ENCODE results near the gene ZNG1A. TPM values are rescaled to one million over a fixed set of nuclear protein-coding genes. Genes with fewer than 3 reads are reported as not detected.
"Not testable (repeated sequence)": the region's sequence is repeated elsewhere in the genome, so short reads cannot be mapped to it uniquely, and the experiment has no call there.

The ZNG1A gene
- total and polyA plus RNA-seq, 9 of the 15 experiments (the other 6 are each of a cell fraction or from before 2014, with no cell fraction given) = 20.7 to 90.6 (median 41.7) TPM

DNA sequence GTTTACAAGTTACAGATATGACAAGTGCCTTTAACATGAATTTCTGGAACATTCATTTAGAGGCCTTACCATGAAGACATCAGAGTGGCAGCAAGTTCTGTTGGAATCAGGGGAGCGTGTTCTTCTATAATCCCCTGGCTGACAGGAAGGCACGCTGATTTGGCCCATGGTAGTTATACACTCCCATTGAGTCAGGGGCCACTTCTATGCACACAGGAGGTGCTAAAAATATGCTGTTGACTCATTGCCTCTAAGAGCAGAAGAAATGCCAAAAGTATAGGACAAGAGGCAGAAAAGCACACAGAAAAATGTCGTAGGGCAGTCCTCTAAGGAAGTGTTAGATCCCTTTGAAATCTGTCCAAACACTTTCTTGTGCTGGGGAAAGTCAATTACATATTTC, 100.5 kb downstream of the ZNG1A start:
- CTCF ChIA-PET (ENCODE audit: low intra/inter-chr PET ratio); DNase-seq (ENCODE audit: extremely low read depth in 1 of 4, low spot score in 3 of 4); H2AFZ ChIP-seq (ENCODE audit: low read depth, low read length); H3K27ac ChIP-seq (ENCODE audit: extremely low read depth, low read depth, low read length); H3K27me3 ChIP-seq (ENCODE audit: control insufficient read depth in 2 of 2, insufficient read depth in 2 of 2, low read length in 2 of 2); H3K79me2 ChIP-seq (ENCODE audit: control insufficient read depth, insufficient read depth, low read length); H3K9me1 ChIP-seq (ENCODE audit: control insufficient read depth, insufficient read depth, low read length); FAIRE-seq; intact Hi-C loops (cut with micrococcal nuclease); ATAC-seq; H3K4me1 ChIP-seq (replicated peaks in 1 of 2; ENCODE audit: control insufficient read depth in 2 of 2, insufficient read depth in 2 of 2, low read length in 2 of 2); H3K4me3 ChIP-seq; H3K36me3 ChIP-seq (ENCODE audit: control insufficient read depth, insufficient read depth, low read length); H3K4me2 ChIP-seq (ENCODE audit: insufficient read depth, low read length); in situ Hi-C loops (cut with MboI); H3K9ac ChIP-seq (ENCODE audit: insufficient read depth in 1 of 2, low read depth in 2 of 2, low read length in 2 of 2); H3K9me3 ChIP-seq (replicated peaks; ENCODE audit: control insufficient read depth, insufficient read depth, low read depth, low read length); H4K20me1 ChIP-seq (replicated peaks; ENCODE audit: control insufficient read depth, insufficient read depth, low read length); POLR2A ChIA-PET; BruUV-seq (replicated peaks): not testable (repeated sequence)
- 33% methylated on average over 3 of the region's 3 CpGs for whole genome bisulfite sequencing (ENCODE audit: insufficient coverage, low coverage, missing lambda C conversion rate)

DNA sequence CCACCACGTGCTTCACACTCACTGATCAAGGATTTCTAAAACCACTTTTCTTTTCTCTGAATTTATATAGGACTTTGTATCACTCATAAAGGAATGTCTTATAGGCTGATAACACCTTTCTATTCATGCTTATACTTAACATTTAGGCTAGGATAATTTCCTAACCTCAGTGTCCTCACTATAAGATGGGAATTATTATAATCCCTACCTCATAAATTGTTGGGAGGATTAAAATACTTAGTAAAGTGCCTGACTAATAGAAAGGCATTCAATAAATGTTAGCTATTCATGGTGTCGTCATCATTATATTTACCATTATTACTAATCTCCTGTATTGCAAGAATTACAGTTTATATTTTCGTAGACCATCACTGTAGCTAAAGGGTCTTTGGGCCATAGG, 102.5 kb downstream of the ZNG1A start:
- H2AFZ ChIP-seq (ENCODE audit: low read depth, low read length); DNase-seq (ENCODE audit: extremely low read depth in 1 of 4, low spot score in 3 of 4); H3K27me3 ChIP-seq (ENCODE audit: control insufficient read depth in 2 of 2, insufficient read depth in 2 of 2, low read length in 2 of 2); H3K9me1 ChIP-seq (ENCODE audit: control insufficient read depth, insufficient read depth, low read length); H4K20me1 ChIP-seq (replicated peaks; ENCODE audit: control insufficient read depth, insufficient read depth, low read length); FAIRE-seq; H3K9me3 ChIP-seq (replicated peaks; ENCODE audit: control insufficient read depth, insufficient read depth, low read depth, low read length); CTCF ChIA-PET (ENCODE audit: low intra/inter-chr PET ratio); H3K9ac ChIP-seq (ENCODE audit: insufficient read depth in 1 of 2, low read depth in 2 of 2, low read length in 2 of 2); in situ Hi-C loops (cut with MboI); BruUV-seq (replicated peaks); H3K4me2 ChIP-seq (ENCODE audit: insufficient read depth, low read length); ATAC-seq; H3K27ac ChIP-seq (ENCODE audit: extremely low read depth, low read depth, low read length); H3K4me1 ChIP-seq (replicated peaks in 1 of 2; ENCODE audit: control insufficient read depth in 2 of 2, insufficient read depth in 2 of 2, low read length in 2 of 2); intact Hi-C loops (cut with micrococcal nuclease); H3K79me2 ChIP-seq (ENCODE audit: control insufficient read depth, insufficient read depth, low read length); H3K36me3 ChIP-seq (ENCODE audit: control insufficient read depth, insufficient read depth, low read length); POLR2A ChIA-PET; H3K4me3 ChIP-seq: not testable (repeated sequence)
- 100% methylated on average over 1 of the region's 3 CpGs for WGBS (ENCODE audit: insufficient coverage, low coverage, missing lambda C conversion rate)

DNA sequence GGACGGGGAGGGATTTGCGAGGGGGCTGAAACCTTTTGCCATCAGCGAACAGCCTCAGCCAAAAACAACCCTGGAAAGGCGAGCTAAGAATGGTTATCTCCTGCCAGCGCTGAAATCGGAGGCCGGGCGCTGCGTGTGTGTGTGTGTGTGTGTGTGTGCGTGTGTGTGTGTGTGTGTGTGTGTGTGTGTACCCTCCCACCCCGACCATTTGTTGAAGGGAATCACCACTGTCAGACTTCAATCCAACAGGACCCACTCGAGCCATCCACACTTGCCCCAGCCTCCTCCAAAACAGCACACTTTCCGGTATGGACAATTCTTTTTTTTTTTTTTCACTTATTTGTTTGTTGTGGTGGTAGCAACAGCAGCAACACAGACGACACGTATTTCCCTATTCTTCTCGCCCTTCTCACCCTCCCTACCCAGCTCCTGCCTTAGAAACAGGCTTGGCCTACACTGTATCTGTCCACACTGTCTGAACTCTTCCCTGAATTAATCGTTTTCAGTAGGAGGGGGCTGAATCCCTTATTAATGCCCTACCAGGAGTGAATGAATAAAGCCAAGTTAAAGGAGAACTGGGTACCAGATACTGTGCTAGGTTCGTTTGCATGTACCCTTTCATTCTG, 104.8 kb downstream of the ZNG1A start:
- H3K4me1 ChIP-seq (replicated peaks in 1 of 2; ENCODE audit: control insufficient read depth in 2 of 2, insufficient read depth in 2 of 2, low read length in 2 of 2); CTCF ChIA-PET (ENCODE audit: low intra/inter-chr PET ratio); in situ Hi-C loops (cut with MboI); intact Hi-C loops (cut with micrococcal nuclease); H3K79me2 ChIP-seq (ENCODE audit: control insufficient read depth, insufficient read depth, low read length); DNase-seq (ENCODE audit: extremely low read depth in 1 of 4, low spot score in 3 of 4); H3K27ac ChIP-seq (ENCODE audit: extremely low read depth, low read depth, low read length); H2AFZ ChIP-seq (ENCODE audit: low read depth, low read length); FAIRE-seq; ATAC-seq; H3K4me2 ChIP-seq (ENCODE audit: insufficient read depth, low read length); H4K20me1 ChIP-seq (replicated peaks; ENCODE audit: control insufficient read depth, insufficient read depth, low read length); H3K27me3 ChIP-seq (ENCODE audit: control insufficient read depth in 2 of 2, insufficient read depth in 2 of 2, low read length in 2 of 2); H3K9me1 ChIP-seq (ENCODE audit: control insufficient read depth, insufficient read depth, low read length); H3K4me3 ChIP-seq; H3K9ac ChIP-seq (ENCODE audit: insufficient read depth in 1 of 2, low read depth in 2 of 2, low read length in 2 of 2); H3K9me3 ChIP-seq (replicated peaks; ENCODE audit: control insufficient read depth, insufficient read depth, low read depth, low read length); BruUV-seq (replicated peaks); H3K36me3 ChIP-seq (ENCODE audit: control insufficient read depth, insufficient read depth, low read length): not testable (repeated sequence)
- POLR2A ChIA-PET = interaction anchor here (0.6 kb wide), 1 partner anchor 262 kb away, joined by 3 read pairs; no protein-coding TSS in a partner anchor
- WGBS (ENCODE audit: insufficient coverage, low coverage, missing lambda C conversion rate) = 58% methylated on average over 7 of the region's 18 CpGs
